Liver (tissue), 9 donors: ENCODE results near the gene KATNAL1. TPM values are rescaled to one million over a fixed set of nuclear protein-coding genes. Genes with fewer than 3 reads are reported as not detected.

Source experiments
- DNase-seq: peaks from one replicate; pipeline ENCODE4 v3.0.0-alpha.2; 2017; ENCODE audit warnings: low spot score
- H3K27ac ChIP-seq, 2 donors: one replicate each; pipeline ENCODE4 v1.7.0; 2013; ENCODE audit warnings: inconsistent platforms in 2 of 2, low read length in 2 of 2, control low read depth in 1 of 2, low read depth in 1 of 2, mild to moderate bottlenecking in 1 of 2
- H3K27me3 ChIP-seq, 4 donors: one replicate each; pipeline versions ENCODE4 v1.6.1 to v1.7.0; 2013; ENCODE audit warnings: low read length in 3 of 4, inconsistent platforms in 1 of 4, mild to moderate bottlenecking in 1 of 4, moderate library complexity in 1 of 4; ENCODE audit not compliant: control insufficient read depth in 4 of 4, insufficient read depth in 4 of 4
- H3K36me3 ChIP-seq, 4 donors: one replicate each; pipeline versions ENCODE4 v1.6.1 to v1.7.0; 2013; ENCODE audit warnings: low read length in 3 of 4, mild to moderate bottlenecking in 3 of 4, low read depth in 1 of 4, moderate library complexity in 1 of 4; ENCODE audit not compliant: control insufficient read depth in 4 of 4, insufficient read depth in 3 of 4
- H3K4me1 ChIP-seq, 4 donors: one replicate each; pipeline versions ENCODE4 v1.6.1 to v1.7.0; 2013; ENCODE audit warnings: low read length in 3 of 4, mild to moderate bottlenecking in 3 of 4, moderate library complexity in 1 of 4; ENCODE audit not compliant: control insufficient read depth in 4 of 4, insufficient read depth in 4 of 4
- H3K4me3 ChIP-seq, 3 donors: one replicate each; pipeline versions ENCODE4 v1.6.1 to v1.7.0; 2013; ENCODE audit warnings: low read length in 3 of 3, control low read depth in 1 of 3, low read depth in 1 of 3, mild to moderate bottlenecking in 1 of 3
- H3K9ac ChIP-seq, 2 donors: one replicate each; pipeline ENCODE4 v1.7.0; 2013; ENCODE audit warnings: low read length in 2 of 2, mild to moderate bottlenecking in 2 of 2, moderate library complexity in 2 of 2, control low read depth in 1 of 2, low read depth in 1 of 2
- H3K9me3 ChIP-seq, 4 donors: one replicate each; pipeline versions ENCODE4 v1.6.1 to v1.7.0; 2013; ENCODE audit warnings: low read length in 3 of 4; ENCODE audit not compliant: control insufficient read depth in 4 of 4
- ATF3 ChIP-seq: IDR thresholded peaks from 2 replicates; pipeline ENCODE4 v1.6.1; 2016; ENCODE audit warnings: antibody characterized with exemption
- CTCF ChIP-seq: fragments of 150-350 bp; IDR thresholded peaks from 2 replicates; pipeline ENCODE4 v1.5.1; 2017; ENCODE audit warnings: improper control_type of control experiment, low read depth, low read length; ENCODE audit not compliant: missing input control
- EGR1 ChIP-seq, 2 donors: IDR thresholded peaks; 2 replicates each; pipeline ENCODE4 v1.6.1; 2016 to 2018; ENCODE audit warnings: antibody characterized with exemption in 2 of 2, low read depth in 2 of 2
- FOXA1 ChIP-seq: IDR thresholded peaks from 2 replicates; pipeline ENCODE4 v1.6.1; 2016; ENCODE audit warnings: antibody characterized with exemption
- FOXA2 ChIP-seq: IDR thresholded peaks from 2 replicates; pipeline ENCODE4 v1.6.1; 2016; ENCODE audit warnings: antibody characterized with exemption
- GABPA ChIP-seq, 2 donors: IDR thresholded peaks in 1 of 2; conservative IDR thresholded peaks in 1 of 2; 2 replicates each; pipeline ENCODE4 v1.6.1; 2016; ENCODE audit warnings: antibody characterized with exemption in 2 of 2, mild to moderate bottlenecking in 1 of 2, moderate library complexity in 1 of 2
- HNF4A ChIP-seq, 2 donors: conservative IDR thresholded peaks; 2 replicates each; pipeline ENCODE4 v1.6.1; 2016; ENCODE audit warnings: antibody characterized with exemption in 2 of 2, mild to moderate bottlenecking in 2 of 2
- HNF4G ChIP-seq: IDR thresholded peaks from 2 replicates; pipeline ENCODE4 v1.6.1; 2016; ENCODE audit warnings: antibody characterized with exemption
- JUND ChIP-seq, 2 donors: IDR thresholded peaks; 2 replicates each; pipeline ENCODE4 v1.6.1; 2016; ENCODE audit warnings: antibody characterized with exemption in 2 of 2
- NR2F2 ChIP-seq: IDR thresholded peaks from 2 replicates; pipeline ENCODE4 v1.6.1; 2016; ENCODE audit warnings: antibody characterized with exemption
- RAD21 ChIP-seq, 2 donors: IDR thresholded peaks; 2 replicates each; pipeline ENCODE4 v1.6.1; 2016; ENCODE audit warnings: antibody characterized with exemption in 2 of 2, mild to moderate bottlenecking in 2 of 2
- RXRA ChIP-seq, 2 donors: IDR thresholded peaks; 2 replicates each; pipeline ENCODE4 v1.6.1; 2017 to 2018; ENCODE audit warnings: antibody characterized with exemption in 2 of 2, mild to moderate bottlenecking in 1 of 2
- SP1 ChIP-seq: IDR thresholded peaks from 2 replicates; pipeline ENCODE4 v1.6.1; 2018; ENCODE audit warnings: antibody characterized with exemption, mild to moderate bottlenecking
- TAF1 ChIP-seq: conservative IDR thresholded peaks from 2 replicates; pipeline ENCODE4 v1.6.1; 2016; ENCODE audit warnings: antibody characterized with exemption, mild to moderate bottlenecking
- YY1 ChIP-seq: IDR thresholded peaks from 2 replicates; pipeline ENCODE4 v1.6.1; 2016; ENCODE audit warnings: antibody characterized with exemption, mild to moderate bottlenecking
- ZBTB33 ChIP-seq: IDR thresholded peaks from 2 replicates; pipeline ENCODE4 v1.6.1; 2016; ENCODE audit warnings: antibody characterized with exemption
- WGBS: extraction: QIAGEN DNeasy Blood & Tissue Kit; methylation state at CpG from one replicate; pipeline ENCODE4 v1.1.7; 2013; 5-methylcytosine and 5-hydroxymethylcytosine counted together
- polyA plus RNA-seq, 2 donors: library from polyadenylated mRNA; stranded (reverse) in 1 of 2; unstranded in 1 of 2; fragments of 200-250 nt in 1 of 2; fragments of >200 nt in 1 of 2; fragmentation: Nextera tagmentation in 1 of 2; extraction: Ambion mirVana in 1 of 2; gene quantifications; one replicate each; pipeline versions ENCODE4 v1.2.1 to v1.2.3, GENCODE V29; 2013 to 2015
- total RNA-seq, 2 donors: library from RNA; depleted of rRNA; stranded (reverse); fragments of >200 nt; gene quantifications; one replicate each; pipeline ENCODE4 v1.2.3, GENCODE V29; 2014
- TF ChIP-seq, protein P1 (sequence below): IDR thresholded peaks from 2 replicates; pipeline ENCODE4 v1.6.1; 2016; ENCODE audit warnings: antibody characterized with exemption
- TF ChIP-seq, protein P2 (sequence below): IDR thresholded peaks from 2 replicates; pipeline ENCODE4 v1.6.1; 2016; ENCODE audit warnings: antibody characterized with exemption, mild to moderate bottlenecking
- donor health status: healthy.
- donor health status: healthy.
- donor health status: healthy.
- donor health status: healthy.
- donor health status: healthy.

Gene KATNAL1
- total and polyA plus RNA-seq, 4 donors = 2.7 to 12.8 (median 6.0) TPM

DNA sequence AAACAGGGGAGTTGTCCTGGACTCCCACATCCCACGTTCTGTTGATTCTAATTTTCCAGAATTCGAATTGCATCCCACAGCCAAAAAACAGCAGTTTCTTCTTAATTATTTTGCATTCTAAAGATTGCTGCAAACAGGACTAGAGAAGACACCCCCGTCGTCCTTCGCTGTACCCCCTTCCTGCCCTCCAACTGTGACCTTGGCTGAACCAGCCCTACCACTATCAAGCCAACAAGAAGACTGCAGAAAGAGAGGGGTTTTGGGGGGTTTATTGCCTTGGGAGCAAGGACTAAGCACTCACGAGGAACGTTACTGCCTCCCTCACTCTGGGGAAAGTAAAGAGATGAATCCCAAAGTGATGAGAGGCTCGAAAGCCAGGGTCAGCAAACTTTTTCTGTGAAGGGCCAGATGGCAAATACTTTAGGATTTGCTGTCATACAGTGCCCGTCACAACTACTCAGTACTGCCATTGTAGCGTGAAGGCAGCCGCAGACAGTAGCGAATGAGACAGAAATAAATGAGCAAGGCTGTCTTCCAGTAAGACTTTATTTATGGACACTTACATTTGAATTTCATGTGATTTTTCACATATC is 32.5 kb upstream of the KATNAL1 start:
- Histone ChIP-seq H3K9ac (no peak overlapping the region), H3K36me3 (no peaks in the 10 kb centered on the region), H3K27ac (peak overlapping the region in 1 of 2 donors; percentile 49), H3K27me3 (no peaks in the 10 kb centered on the region), H3K4me3 (no peak overlapping the region), H3K9me3 (no peaks in the 10 kb centered on the region), H3K4me1 (peaks cover 0 to 29% (median 15%) of the 10 kb centered on the region in 4 donors)
- no peak for DNase-seq
- 83% methylated on average over 12 of the region's 12 CpGs for WGBS
- TF ChIP-seq FOXA1 (no peak), RXRA (IDR thresholded peaks at IDR 0.05) (no peak), HNF4G (no peak), JUND (IDR thresholded peaks at IDR 0.05) (no peak), TAF1 (no peak), RAD21 (IDR thresholded peaks at IDR 0.05) (no peak), SP1 (no peak), YY1 (no peak), EGR1 (IDR thresholded peaks at IDR 0.05; ENCODE audit: low read depth in 2 of 2) (no peak), ATF3 (no peak), ZBTB33 (no peak), CTCF (no peak), HNF4A (conservative IDR thresholded peaks at IDR 0.05) (no peak), GABPA (IDR thresholded peaks at IDR 0.05 in 1 of 2, conservative IDR thresholded peaks at IDR 0.05 in 1 of 2) (no peak), FOXA2 (no peak), NR2F2 (no peak)
- TF ChIP-seq, protein P1, sequence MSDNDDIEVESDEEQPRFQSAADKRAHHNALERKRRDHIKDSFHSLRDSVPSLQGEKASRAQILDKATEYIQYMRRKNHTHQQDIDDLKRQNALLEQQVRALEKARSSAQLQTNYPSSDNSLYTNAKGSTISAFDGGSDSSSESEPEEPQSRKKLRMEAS = no peak
- TF ChIP-seq, protein P2, sequence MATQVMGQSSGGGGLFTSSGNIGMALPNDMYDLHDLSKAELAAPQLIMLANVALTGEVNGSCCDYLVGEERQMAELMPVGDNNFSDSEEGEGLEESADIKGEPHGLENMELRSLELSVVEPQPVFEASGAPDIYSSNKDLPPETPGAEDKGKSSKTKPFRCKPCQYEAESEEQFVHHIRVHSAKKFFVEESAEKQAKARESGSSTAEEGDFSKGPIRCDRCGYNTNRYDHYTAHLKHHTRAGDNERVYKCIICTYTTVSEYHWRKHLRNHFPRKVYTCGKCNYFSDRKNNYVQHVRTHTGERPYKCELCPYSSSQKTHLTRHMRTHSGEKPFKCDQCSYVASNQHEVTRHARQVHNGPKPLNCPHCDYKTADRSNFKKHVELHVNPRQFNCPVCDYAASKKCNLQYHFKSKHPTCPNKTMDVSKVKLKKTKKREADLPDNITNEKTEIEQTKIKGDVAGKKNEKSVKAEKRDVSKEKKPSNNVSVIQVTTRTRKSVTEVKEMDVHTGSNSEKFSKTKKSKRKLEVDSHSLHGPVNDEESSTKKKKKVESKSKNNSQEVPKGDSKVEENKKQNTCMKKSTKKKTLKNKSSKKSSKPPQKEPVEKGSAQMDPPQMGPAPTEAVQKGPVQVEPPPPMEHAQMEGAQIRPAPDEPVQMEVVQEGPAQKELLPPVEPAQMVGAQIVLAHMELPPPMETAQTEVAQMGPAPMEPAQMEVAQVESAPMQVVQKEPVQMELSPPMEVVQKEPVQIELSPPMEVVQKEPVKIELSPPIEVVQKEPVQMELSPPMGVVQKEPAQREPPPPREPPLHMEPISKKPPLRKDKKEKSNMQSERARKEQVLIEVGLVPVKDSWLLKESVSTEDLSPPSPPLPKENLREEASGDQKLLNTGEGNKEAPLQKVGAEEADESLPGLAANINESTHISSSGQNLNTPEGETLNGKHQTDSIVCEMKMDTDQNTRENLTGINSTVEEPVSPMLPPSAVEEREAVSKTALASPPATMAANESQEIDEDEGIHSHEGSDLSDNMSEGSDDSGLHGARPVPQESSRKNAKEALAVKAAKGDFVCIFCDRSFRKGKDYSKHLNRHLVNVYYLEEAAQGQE = no peak
